Hematopoietic multipotent progenitor cell treated with erythropoietin and hydrocortisone succinate and interleukin-3 and kit ligand, for 8 days (in vitro differentiated cells): ENCODE measurements around the gene MEGF11.

Experiments used
- DNase-seq: peaks from one replicate; pipeline ENCODE4 v3.0.0-alpha.2; 2015

The MEGF11 gene

GRCh38 chr15:66138096-66138783, 115.3 kb downstream of the MEGF11 start:
- no peak for DNase-seq

GRCh38 chr15:66136948-66137347, 116.6 kb downstream of the MEGF11 start:
- no peak for DNase-seq

DNA sequence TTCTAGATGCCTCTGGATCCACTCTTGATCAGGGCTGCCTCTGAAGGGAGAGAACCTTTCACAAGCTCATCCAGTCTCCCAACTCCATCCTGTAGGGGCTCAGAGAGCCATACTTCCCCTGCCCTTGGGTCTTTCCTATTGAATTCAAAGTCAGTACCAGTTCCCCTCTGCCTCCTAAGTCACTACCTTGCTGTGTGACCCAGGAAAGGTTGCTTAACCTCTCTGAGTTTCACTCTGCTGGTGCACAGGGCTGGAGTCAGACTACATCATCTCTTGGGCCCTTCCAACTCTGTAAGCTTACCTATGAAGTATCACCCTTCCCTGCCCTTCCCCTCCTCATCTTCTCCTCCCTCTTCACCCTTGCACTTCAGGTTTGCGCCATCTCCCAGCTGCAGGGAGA, 117.9 kb downstream of the MEGF11 start:
- DNase-seq = no peak

GRCh38 chr15:66134284-66134683, 119.3 kb downstream of the MEGF11 start:
- DNase-seq = no peak

GRCh38 chr15:66133247-66133885, 120.2 kb downstream of the MEGF11 start:
- no peak for DNase-seq

DNA sequence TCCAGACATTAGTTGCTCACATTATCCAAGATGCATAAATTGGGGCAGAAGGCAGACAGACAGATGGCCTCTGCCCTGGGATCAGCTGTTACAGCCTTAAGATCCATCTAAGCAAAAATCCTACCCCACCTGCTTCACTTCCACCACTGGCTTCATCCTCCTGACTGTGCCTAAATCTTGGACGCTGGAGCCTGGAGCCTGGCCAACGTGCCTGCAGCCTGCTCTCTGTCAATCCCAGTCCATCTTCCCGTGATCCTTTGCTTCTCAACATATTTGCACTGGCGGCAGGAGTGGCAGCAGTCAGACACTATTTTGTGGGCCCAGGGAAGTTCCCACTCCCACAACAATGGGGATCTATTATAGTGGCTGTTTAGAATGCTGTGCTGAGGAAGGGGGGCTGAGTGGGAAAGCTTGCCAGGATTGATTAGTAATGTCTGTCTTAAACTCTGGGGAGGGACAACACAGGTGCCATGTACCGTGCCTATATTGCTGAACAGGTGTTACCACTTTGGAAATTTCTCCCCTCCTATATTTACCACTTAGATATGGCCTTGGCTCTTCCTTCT, 121.2 kb downstream of the MEGF11 start:
- DNase-seq = no peak

GRCh38 chr15:66131831-66132230, 121.7 kb downstream of the MEGF11 start:
- no peak for DNase-seq

DNA sequence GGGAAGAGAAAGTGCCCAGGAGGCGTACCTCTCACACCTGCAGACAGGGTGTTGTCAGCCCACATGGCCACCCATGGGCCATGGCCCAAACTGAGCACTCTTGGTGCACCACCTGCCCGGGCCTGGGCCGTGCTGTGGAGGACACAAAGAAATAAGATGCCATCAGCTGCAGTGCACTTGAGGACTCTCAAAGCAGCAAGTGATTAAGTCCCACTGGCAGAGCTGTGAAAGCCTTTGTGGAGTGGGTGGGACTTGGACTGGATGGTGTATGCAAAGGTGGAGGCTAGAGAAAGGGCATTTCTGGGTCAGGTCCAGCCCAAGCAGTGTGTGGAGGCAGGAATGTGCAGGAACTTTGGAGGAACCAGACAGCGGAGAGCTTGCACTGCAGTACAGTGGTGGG, 122.3 kb downstream of the MEGF11 start:
- DNase-seq = no peak

DNA sequence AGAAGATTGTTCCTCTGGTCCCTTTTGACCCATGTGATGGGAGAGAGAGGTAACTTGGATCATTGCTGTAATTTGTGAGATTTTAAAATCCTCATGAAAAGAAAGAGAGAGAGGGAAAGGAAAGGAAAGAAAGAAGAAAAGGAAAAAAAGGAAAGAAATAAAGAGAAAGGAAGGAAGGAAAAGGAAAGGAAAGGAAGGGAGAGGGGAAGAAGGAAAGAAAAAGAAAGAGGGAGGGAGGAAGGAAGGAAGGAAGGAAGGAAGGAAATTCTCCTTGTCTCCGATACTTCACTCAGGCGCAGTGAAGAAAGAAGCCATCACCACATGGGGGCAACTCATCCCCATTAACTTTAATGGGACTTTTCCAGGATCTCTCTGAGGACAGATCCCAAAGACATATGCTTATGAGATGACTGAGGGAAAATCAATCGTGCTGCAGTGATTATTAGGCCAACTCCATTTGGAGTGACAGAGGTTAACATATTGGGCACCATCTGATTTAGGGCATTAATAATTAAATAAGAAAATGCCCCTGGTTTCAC, 123.0 kb downstream of the MEGF11 start:
- no peak for DNase-seq

DNA sequence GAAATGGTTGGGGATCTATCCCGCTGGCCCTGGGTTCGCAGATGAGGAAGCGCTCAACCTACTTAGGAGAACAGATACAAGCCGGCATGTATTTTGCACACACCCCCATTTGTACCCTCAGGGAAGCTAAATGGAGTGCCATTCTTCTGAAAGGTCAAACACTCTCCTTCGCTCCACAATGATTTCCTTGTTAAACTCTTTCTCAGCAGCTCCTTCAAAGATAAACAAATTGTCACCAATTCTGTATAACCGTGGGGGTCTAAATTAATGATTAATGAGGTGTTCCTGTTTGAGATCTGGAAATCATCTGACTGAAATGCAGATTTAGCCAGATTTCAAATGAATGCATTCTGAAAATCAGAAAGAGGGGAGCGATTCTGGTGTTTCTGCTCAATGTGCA, 124.0 kb downstream of the MEGF11 start:
- no peak for DNase-seq

DNA sequence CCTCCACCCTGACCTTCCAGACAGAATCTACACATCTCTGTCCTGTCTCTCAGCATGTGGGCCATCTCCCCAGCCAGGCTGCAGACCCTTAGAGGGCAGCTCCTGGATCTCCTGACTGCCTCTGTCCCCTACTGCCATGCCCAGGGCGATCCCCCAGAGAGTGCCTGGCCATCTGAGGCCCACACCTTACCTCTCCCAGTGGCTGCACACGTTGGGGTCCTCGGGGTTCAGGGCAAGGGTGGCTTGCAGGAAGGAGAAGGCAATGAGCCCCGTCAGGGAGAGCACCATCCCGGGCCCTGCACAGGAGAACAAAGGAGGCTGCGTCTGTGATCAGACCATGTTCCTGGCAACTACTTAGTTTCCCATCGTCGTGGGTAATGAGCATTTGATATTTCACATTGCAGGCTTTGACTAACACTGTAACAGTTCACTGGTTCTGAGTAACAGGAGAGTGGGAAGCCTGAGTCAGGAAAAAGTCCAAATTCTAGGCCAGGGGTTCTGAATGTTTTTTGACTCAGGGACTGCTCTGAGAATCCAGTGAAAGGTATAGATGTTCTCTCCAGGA, 125.4 kb downstream of the MEGF11 start:
- no peak for DNase-seq

- no peak for DNase-seq
These were observed 127.1 kb downstream of the MEGF11 start for GRCh38 chr15:66126456-66126855.

DNA sequence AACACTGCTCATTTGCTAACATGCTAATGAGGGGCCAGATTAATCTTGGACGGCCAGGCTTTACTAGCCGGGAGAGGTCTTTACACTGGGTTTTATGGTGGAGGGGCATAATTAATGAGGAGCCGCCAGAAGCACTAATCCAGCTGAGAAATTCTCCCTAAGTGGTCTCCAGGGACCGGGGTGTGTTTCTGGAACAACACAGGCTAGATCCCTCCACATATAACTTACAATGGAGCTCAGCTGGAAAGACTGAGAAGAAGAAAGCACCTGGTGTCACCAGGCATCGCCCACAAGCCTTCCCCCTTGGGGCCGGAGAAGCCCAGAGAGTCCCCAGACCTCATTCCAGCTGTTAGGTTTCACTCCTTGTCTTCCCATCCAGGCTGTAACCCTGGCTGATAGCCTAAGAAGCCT, 127.5 kb downstream of the MEGF11 start:
- DNase-seq = no peak

DNA sequence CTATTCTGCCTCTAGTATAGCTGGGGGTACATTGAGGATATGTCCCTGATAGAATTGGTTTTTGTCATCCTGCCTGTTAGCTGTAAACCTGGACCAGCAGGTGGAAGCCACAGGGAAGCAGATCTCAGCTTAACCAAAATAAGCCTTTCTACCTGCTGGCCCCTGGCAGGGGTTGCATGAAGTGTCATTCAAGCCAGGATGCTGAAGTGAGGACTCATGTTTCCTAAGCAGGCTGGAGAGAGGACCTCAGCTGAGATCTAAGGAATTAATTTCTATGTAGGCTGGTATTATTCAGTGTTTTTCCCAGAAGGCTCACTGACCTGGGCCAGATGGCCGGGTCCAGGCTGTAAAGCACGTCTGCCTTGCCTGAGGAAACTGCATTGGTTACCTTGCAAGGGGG, 128.9 kb downstream of the MEGF11 start:
- no peak for DNase-seq

- DNase-seq = no peak
These were observed 129.8 kb downstream of the MEGF11 start for GRCh38 chr15:66123799-66124198.

DNA sequence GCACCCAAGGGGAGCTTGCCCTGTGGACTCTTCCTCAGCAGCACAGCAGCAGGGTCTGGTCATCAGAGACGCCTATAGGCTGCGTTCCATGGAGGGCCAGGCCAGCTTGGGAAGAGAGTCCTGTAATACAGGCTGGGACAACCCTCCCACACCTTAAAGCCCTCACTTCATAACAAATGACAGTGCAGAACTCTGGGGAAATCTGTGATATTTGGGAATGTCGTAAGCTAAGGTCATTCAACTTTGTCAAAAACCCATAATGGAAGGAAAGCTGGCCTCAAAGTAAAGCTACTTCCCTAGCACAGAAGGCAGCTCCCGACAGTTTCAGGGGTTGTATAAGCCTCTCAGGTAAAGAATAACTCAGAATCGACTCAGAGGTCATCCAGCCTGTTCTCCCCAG, 133.1 kb downstream of the MEGF11 start:
- DNase-seq = no peak

- no peak for DNase-seq
These were observed 135.7 kb downstream of the MEGF11 start for GRCh38 chr15:66117841-66118240.

DNA sequence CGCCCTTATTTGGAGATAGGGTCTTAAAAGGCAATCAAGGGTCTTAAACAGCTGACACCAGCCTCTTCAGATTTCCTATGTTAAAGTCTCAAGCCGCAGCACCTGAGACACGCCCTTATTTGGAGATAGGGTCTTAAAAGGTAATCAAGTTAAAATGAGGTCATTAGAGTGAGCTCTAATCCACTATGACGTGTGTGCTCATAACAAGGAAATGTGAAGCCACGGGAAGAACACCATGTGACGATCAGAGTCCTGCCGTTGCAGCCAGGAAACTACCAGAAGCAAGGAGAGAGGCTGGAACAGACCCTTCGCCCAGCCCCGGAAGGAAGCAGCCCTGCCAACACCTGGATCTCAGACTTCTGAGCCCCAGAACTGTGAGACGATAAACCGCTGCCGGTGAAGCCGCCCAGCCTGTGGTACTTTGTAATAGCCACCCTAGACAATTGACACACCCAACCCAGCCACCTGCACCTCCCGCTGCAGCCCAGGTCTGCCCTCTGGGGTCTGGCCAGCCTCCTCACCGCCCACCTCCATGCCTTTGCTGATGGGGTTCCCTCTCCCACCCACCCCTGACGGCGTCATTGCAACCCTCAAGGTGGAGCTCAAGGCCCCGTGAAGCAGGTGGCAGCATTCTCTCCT, 137.9 kb downstream of the MEGF11 start:
- no peak for DNase-seq

DNA sequence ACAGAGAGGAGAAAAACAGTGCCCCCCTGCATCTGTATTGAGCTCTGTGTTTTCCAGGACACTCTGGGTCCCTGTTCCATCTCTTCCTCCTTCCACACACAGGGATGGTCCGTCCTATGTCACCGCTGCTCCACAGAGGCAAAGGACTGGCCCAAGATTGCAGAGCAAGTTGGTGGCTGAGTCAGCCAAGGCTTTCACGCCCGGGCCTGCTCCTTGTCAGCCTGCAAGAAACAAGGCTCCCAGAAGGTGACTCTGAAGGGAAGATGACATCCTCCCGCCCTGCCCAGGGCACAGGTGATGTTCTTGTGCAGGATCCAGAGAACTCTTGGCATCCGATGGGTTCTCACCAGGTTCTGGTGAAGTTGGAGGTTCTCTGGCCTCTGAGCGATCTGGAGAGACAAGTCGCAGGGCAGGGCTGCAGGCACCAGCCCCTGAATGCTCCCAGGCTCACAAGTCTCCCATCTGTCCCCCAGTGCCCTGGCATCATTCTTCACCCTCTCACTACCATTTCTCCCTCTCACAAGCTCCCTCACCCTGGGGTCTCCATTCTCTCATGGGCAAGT, 138.6 kb downstream of the MEGF11 start:
- DNase-seq = no peak

- DNase-seq = no peak
These were observed 141.2 kb downstream of the MEGF11 start for GRCh38 chr15:66112388-66112787.

- no peak for DNase-seq
These were observed 142.2 kb downstream of the MEGF11 start for GRCh38 chr15:66111363-66111762.

- DNase-seq = no peak
These were observed 142.7 kb downstream of the MEGF11 start for GRCh38 chr15:66110864-66111263.

GRCh38 chr15:66109826-66110225, 143.7 kb downstream of the MEGF11 start:
- no peak for DNase-seq
